Measurements from ENCODE around the gene ANKRD44. TPM values are rescaled to one million over a fixed set of nuclear protein-coding genes. Genes with fewer than 3 reads are reported as not detected.

Gene ANKRD44
- total and polyA plus RNA-seq, 2 of the 8 experiments (the other 6 are each of a cell fraction or from before 2014, with no cell fraction given) = 1.2 to 1.3 TPM

- no peak for TF ChIP-seq EP300 (IDR thresholded peaks at IDR 0.05; ENCODE audit: borderline replicate concordance in 1 of 2, low read depth in 2 of 2, low read length in 2 of 2)
- no peak for TF ChIP-seq SIRT6 (IDR thresholded peaks at IDR 0.05; ENCODE audit: low read length)
- TF ChIP-seq CHD2 (IDR thresholded peaks at IDR 0.05; ENCODE audit: low read length) = no peak
- TF ChIP-seq TAF1 (IDR thresholded peaks at IDR 0.05; ENCODE audit: low read depth, low read length) = no peak
- no peak for TF ChIP-seq CHD7 (IDR thresholded peaks at IDR 0.05; ENCODE audit: insufficient replicate concordance, low read length)
- TF ChIP-seq, protein P1, sequence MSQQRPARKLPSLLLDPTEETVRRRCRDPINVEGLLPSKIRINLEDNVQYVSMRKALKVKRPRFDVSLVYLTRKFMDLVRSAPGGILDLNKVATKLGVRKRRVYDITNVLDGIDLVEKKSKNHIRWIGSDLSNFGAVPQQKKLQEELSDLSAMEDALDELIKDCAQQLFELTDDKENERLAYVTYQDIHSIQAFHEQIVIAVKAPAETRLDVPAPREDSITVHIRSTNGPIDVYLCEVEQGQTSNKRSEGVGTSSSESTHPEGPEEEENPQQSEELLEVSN (IDR thresholded peaks at IDR 0.05) = no peak
- no peak for TF ChIP-seq NRF1 (IDR thresholded peaks at IDR 0.05; ENCODE audit: low read depth, low read length)
- no peak for TF ChIP-seq POU5F1 (IDR thresholded peaks at IDR 0.05; ENCODE audit: low read depth, low read length)
- TF ChIP-seq RXRA (IDR thresholded peaks at IDR 0.05; ENCODE audit: insufficient read depth, low read depth, low read length) = no peak
- TF ChIP-seq KDM4A (IDR thresholded peaks at IDR 0.05; ENCODE audit: low read depth, low read length, severe bottlenecking) = peak; percentile 4
These were observed at the start of gene ANKRD44 (continued) for GRCh38 chr2:197310271-197310985.

Measured in H1 (cell line).